K562 (cell line): ENCODE results near the gene COL15A1. TPM values are rescaled to one million over a fixed set of nuclear protein-coding genes. Genes with fewer than 3 reads are reported as not detected.

Experiments
- BCOR ChIP-seq: fragments of 450-650 bp; IDR thresholded peaks from 2 replicates; pipeline ENCODE4 v1.6.1; 2016
- CAMTA2 ChIP-seq: fragments of 250-450 bp; sonication (Bioruptor Pico); conservative IDR thresholded peaks from 2 replicates; pipeline ENCODE4 v1.5.1; 2022
- HDAC3 ChIP-seq: fragments of 450-650 bp; IDR thresholded peaks from 2 replicates; pipeline ENCODE4 v1.6.1; 2018; ENCODE audit warnings: borderline replicate concordance, mild to moderate bottlenecking, moderate library complexity; ENCODE audit not compliant: partially characterized antibody
- NCOA6 ChIP-seq: fragments of 450-650 bp; IDR thresholded peaks from 2 replicates; pipeline ENCODE4 v1.6.1; 2017; ENCODE audit warnings: mild to moderate bottlenecking
- NELFE ChIP-seq: IDR thresholded peaks from 2 replicates; pipeline ENCODE4 v1.6.1; 2011; ENCODE audit warnings: mild to moderate bottlenecking; ENCODE audit not compliant: insufficient read depth, insufficient read length
- NFXL1 ChIP-seq: fragments of 450-650 bp; formaldehyde crosslinking; IDR thresholded peaks from 2 replicates; pipeline ENCODE4 v1.4.0; 2021; ENCODE audit warnings: mild to moderate bottlenecking
- NUFIP1 ChIP-seq: fragments of 450-650 bp; IDR thresholded peaks from 2 replicates; pipeline ENCODE4 v1.6.1; 2018; ENCODE audit not compliant: partially characterized antibody
- PTBP1 ChIP-seq: fragments of 200-400 bp; formaldehyde crosslinking; IDR thresholded peaks from 2 replicates; pipeline ENCODE4 v1.6.1; 2017; ENCODE audit warnings: low read depth, low read length
- RBFOX2 ChIP-seq: fragments of 200-400 bp; formaldehyde crosslinking; IDR thresholded peaks from 2 replicates; pipeline ENCODE4 v1.6.1; 2017; ENCODE audit warnings: low read depth, mild to moderate bottlenecking, low read length, moderate library complexity
- RERE ChIP-seq: sonication (generic); formaldehyde crosslinking; IDR thresholded peaks from 2 replicates; pipeline ENCODE4 v1.8.0; 2023; ENCODE audit warnings: missing genetic modification reagents, mild to moderate bottlenecking, borderline replicate concordance
- TFAP4 ChIP-seq: sonication (generic); formaldehyde crosslinking; IDR thresholded peaks from 2 replicates; pipeline ENCODE4 v1.8.0; 2022; ENCODE audit warnings: missing genetic modification reagents, mild to moderate bottlenecking, moderate library complexity, borderline replicate concordance
- THAP12 ChIP-seq: fragments of 250-450 bp; sonication (Bioruptor Pico); IDR thresholded peaks from 2 replicates; pipeline ENCODE4 v1.9.0; 2021; ENCODE audit warnings: mild to moderate bottlenecking, inconsistent platforms
- ZBTB7A ChIP-seq: IDR thresholded peaks from 2 replicates; pipeline ENCODE4 v1.6.1; 2011; ENCODE audit warnings: low read depth, mild to moderate bottlenecking, low read length, moderate library complexity, borderline replicate concordance; ENCODE audit not compliant: control insufficient read depth
- ZC3H11A ChIP-seq: IDR thresholded peaks from 2 replicates; pipeline ENCODE4 v1.6.1; 2012; ENCODE audit warnings: low read depth, low read length, improper control_type of control experiment
- ZNF133 ChIP-seq: fragments of 250-450 bp; sonication (Bioruptor Pico); IDR thresholded peaks from 2 replicates; pipeline ENCODE4 v1.4.0; 2020; ENCODE audit warnings: mild to moderate bottlenecking
- ZNF639 ChIP-seq, 2 experiments: fragments of 200-800 bp in 1 of 2; sonication (Bioruptor generic) in 1 of 2; sonication (generic) in 1 of 2; formaldehyde crosslinking in 1 of 2; IDR thresholded peaks in 1 of 2; conservative IDR thresholded peaks in 1 of 2; 2 replicates each; pipeline versions ENCODE4 v1.5.0 to v1.6.1; 2016 to 2020; ENCODE audit warnings: missing compliant biosample characterization in 1 of 2, missing genetic modification characterization in 1 of 2, missing genetic modification reagents in 1 of 2
- polyA plus RNA-seq, 8 experiments: library from polyadenylated mRNA; depleted of rRNA in 4 of 8; stranded (reverse) in 5 of 8; unstranded in 3 of 8; fragments of >200 nt; fragmentation: Nextera tagmentation in 2 of 8; fragmentation: Illumina TruSeq in 1 of 8; extraction: Ambion mirVana in 2 of 8; extraction: Trizol in 1 of 8; gene quantifications; 2 replicates each; pipeline versions ENCODE4 v1.2.1 to v1.2.3, GENCODE V29; 2011 to 2014; ENCODE audit warnings: inconsistent platforms in 1 of 8, missing spikeins in 1 of 8
- total RNA-seq, 7 experiments: library from RNA; depleted of rRNA in 6 of 7; stranded (reverse); fragments of >200 nt in 6 of 7; fragmentation: Illumina TruSeq in 2 of 7; extraction: Trizol in 2 of 7; gene quantifications; 2 replicates each; pipeline versions ENCODE4 v1.2.1 to v1.2.3, GENCODE V29; 2011 to 2021; ENCODE audit warnings: low replicate concordance in 1 of 7

Gene COL15A1
- total and polyA plus RNA-seq, 9 of the 15 experiments (the other 6 are each of a cell fraction or from before 2014, with no cell fraction given), result 0.46 to 5.1 (median 2.6) TPM

- no peak for TF ChIP-seq PTBP1
- no peak for TF ChIP-seq CAMTA2 (CRISPR knock-in tag)
- TF ChIP-seq HDAC3, result no peak
- no peak for TF ChIP-seq RERE
- TF ChIP-seq BCOR, result no peak
- TF ChIP-seq ZC3H11A, result no peak
- no peak for TF ChIP-seq THAP12 (CRISPR knock-in tag)
- TF ChIP-seq NELFE, result no peak
- no peak for TF ChIP-seq ZNF133 (CRISPR knock-in tag)
- TF ChIP-seq RBFOX2, result no peak
- no peak for TF ChIP-seq ZBTB7A
- no peak for TF ChIP-seq NUFIP1
- TF ChIP-seq NCOA6, result no peak
- TF ChIP-seq TFAP4 (CRISPR knock-in tag), result no peak
- TF ChIP-seq NFXL1, result no peak
- TF ChIP-seq ZNF639 (CRISPR knock-in tag; conservative IDR thresholded peaks at IDR 0.05 in 1 of 2, IDR thresholded peaks at IDR 0.05 in 1 of 2), result no peak; a peak in 1 of 4 replicates
Observed at GRCh38 chr9:98935071-98935505, 8.6 kb upstream of the COL15A1 start (continued).
